Esophagus muscularis mucosa (tissue), 4 donors: ENCODE results near the gene GNB1. TPM values are rescaled to one million over a fixed set of nuclear protein-coding genes. Genes with fewer than 3 reads are reported as not detected.

Experiments used
- DNase-seq: peaks from one replicate; pipeline ENCODE4 v3.0.0-alpha.2; 2017; ENCODE audit errors: extremely low spot score
- H3K27ac ChIP-seq, 4 donors: fragments of 200-600 bp; sonication (generic); replicated peaks in 1 of 4; 1 replicate in 3 of 4; 2 replicates in 1 of 4; pipeline ENCODE4 v1.5.1; 2016 to 2019; ENCODE audit warnings: mild to moderate bottlenecking in 1 of 4
- H3K27me3 ChIP-seq, 4 donors: fragments of 200-600 bp; sonication (generic); one replicate each; pipeline versions ENCODE4 v1.5.1 to v1.6.0; 2016 to 2019
- H3K36me3 ChIP-seq, 4 donors: fragments of 200-600 bp; sonication (generic); one replicate each; pipeline ENCODE4 v1.5.1; 2016 to 2019
- H3K4me1 ChIP-seq, 4 donors: fragments of 200-600 bp; sonication (generic); one replicate each; pipeline ENCODE4 v1.5.1; 2016 to 2019
- H3K4me3 ChIP-seq, 4 donors: fragments of 200-600 bp; sonication (generic); 1 replicate in 2 of 4; 2 replicates in 2 of 4; pipeline ENCODE4 v1.5.1; 2016 to 2019; ENCODE audit warnings: mild to moderate bottlenecking in 4 of 4, moderate library complexity in 1 of 4
- H3K9me3 ChIP-seq, 4 donors: fragments of 200-600 bp; sonication (generic); 1 replicate in 3 of 4; 2 replicates in 1 of 4; pipeline ENCODE4 v1.5.1; 2016 to 2019
- EP300 ChIP-seq: sonication (generic); formaldehyde crosslinking; IDR thresholded peaks from one replicate; pipeline ENCODE4 v1.6.1; 2017; ENCODE audit warnings: antibody characterized with exemption
- POLR2A ChIP-seq: fragments of 450-650 bp; IDR thresholded peaks from one replicate; pipeline ENCODE4 v1.6.1; 2017; ENCODE audit warnings: antibody characterized with exemption, moderate library complexity, mild to moderate bottlenecking, low read depth
- POLR2AphosphoS5 ChIP-seq, 2 donors: sonication (generic); formaldehyde crosslinking; IDR thresholded peaks; one replicate each; pipeline ENCODE4 v1.6.1; 2017; ENCODE audit warnings: antibody characterized with exemption in 2 of 2
- WGBS: methylation state at CpG from one replicate; pipeline ENCODE4 v1.1.5; 2018; 5-methylcytosine and 5-hydroxymethylcytosine counted together
- intact Hi-C: fragments of 100-400 bp; cut with DNase I; formaldehyde crosslinking; loops from one replicate; pipeline ENCODE4 v1.15.1; 2023
- total RNA-seq, 4 donors: library from RNA; depleted of rRNA; stranded (reverse); fragments of >200 nt; gene quantifications; one replicate each; pipeline versions ENCODE4 v1.1.0 to v1.2.1, GENCODE V29; 2016
- TF ChIP-seq, protein P1 (sequence below), 3 experiments: fragments of 200-600 bp in 2 of 3; fragments of 450-650 bp in 1 of 3; sonication (generic) in 2 of 3; IDR thresholded peaks; one replicate each; pipeline ENCODE4 v1.5.1; 2017 to 2019; ENCODE audit warnings: antibody characterized with exemption in 3 of 3, mild to moderate bottlenecking in 2 of 3, moderate library complexity in 1 of 3

Gene GNB1
- total RNA-seq, 4 donors from 2014 or later = 124 to 166 (median 161) TPM

DNA sequence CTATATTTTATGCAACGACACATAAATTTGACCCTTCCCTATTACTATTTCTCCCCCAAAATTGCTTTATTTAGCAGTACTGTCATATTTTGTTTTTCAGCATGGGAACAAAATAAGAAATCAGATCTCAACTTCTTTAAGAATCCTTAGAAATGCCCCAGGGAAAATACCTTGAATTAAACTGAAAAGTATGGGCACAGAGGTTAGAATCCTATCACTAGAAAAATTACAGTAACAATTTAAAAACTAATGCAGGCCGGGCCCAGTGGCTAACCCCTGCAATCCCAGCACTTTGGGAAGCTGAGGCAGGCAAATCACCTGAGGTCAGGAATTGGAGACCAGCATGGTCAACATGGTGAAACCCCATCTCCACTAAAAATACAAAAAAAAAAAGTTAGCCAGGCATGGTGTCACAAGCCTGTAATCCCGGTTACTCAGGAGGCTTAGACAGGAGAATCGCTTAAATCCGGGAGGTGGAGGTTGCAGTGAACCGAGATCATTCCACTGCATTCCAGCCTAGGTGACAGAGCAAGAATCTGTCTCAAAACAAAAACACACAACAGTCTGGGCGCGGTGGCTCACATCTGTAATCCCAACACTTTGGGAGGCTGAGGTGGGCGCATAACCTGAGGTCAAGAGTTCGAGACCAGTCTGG is 51.4 kb downstream of the GNB1 start:
- TF ChIP-seq POLR2AphosphoS5 (IDR thresholded peaks at IDR 0.05) (no peak), POLR2A (no peak), EP300 (no peak)
- TF ChIP-seq, protein P1, sequence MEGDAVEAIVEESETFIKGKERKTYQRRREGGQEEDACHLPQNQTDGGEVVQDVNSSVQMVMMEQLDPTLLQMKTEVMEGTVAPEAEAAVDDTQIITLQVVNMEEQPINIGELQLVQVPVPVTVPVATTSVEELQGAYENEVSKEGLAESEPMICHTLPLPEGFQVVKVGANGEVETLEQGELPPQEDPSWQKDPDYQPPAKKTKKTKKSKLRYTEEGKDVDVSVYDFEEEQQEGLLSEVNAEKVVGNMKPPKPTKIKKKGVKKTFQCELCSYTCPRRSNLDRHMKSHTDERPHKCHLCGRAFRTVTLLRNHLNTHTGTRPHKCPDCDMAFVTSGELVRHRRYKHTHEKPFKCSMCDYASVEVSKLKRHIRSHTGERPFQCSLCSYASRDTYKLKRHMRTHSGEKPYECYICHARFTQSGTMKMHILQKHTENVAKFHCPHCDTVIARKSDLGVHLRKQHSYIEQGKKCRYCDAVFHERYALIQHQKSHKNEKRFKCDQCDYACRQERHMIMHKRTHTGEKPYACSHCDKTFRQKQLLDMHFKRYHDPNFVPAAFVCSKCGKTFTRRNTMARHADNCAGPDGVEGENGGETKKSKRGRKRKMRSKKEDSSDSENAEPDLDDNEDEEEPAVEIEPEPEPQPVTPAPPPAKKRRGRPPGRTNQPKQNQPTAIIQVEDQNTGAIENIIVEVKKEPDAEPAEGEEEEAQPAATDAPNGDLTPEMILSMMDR (IDR thresholded peaks at IDR 0.05) = no peak
- intact Hi-C loops = no loop called here
- no peaks in the 10 kb centered on the region for H3K27me3 ChIP-seq
- peaks cover 0 to 31% (median 12%) of the 10 kb centered on the region in 4 donors for H3K36me3 ChIP-seq
- H3K4me3 ChIP-seq = no peak overlapping the region
- no peaks in the 10 kb centered on the region for H3K9me3 ChIP-seq
- WGBS = 92% methylated on average over 10 of the region's 10 CpGs
- H3K4me1 ChIP-seq = peaks cover 44 to 56% (median 53%) of the 10 kb centered on the region in 4 donors
- H3K27ac ChIP-seq = no peak overlapping the region
- no peak for DNase-seq

DNA sequence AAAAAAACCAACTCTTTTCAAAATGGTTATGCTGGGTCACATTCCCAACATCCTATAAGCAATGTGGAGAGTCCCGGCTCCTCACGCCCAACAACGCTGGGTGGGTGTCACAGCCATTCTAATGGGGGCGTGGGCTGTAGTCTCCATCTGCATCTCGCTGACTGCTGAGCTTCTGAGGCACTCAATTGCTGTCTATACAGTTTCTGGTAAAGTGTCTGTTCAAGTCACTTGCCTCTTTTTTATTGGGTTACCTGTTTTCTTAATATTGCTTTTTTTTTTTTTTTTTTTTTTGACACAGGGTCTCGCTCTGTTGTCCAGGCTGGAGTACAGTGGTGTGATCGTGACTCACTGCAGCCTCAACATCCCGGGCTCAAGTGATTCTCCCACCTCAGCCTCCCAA is 54.8 kb downstream of the GNB1 start:
- no peak for DNase-seq
- H3K9me3 ChIP-seq = no peaks in the 10 kb centered on the region
- H3K27me3 ChIP-seq = no peaks in the 10 kb centered on the region
- H3K4me1 ChIP-seq = peaks cover 34 to 53% (median 39%) of the 10 kb centered on the region in 4 donors
- no peak overlapping the region for H3K27ac ChIP-seq
- WGBS = 94% methylated on average over 8 of the region's 8 CpGs
- H3K36me3 ChIP-seq = peaks cover 0 to 36% (median 20%) of the 10 kb centered on the region in 4 donors
- intact Hi-C loops = no loop called here
- TF ChIP-seq POLR2A (no peak), POLR2AphosphoS5 (IDR thresholded peaks at IDR 0.05) (no peak), EP300 (no peak)
- TF ChIP-seq, protein P1 (IDR thresholded peaks at IDR 0.05) = no peak
- H3K4me3 ChIP-seq = no peak overlapping the region

DNA sequence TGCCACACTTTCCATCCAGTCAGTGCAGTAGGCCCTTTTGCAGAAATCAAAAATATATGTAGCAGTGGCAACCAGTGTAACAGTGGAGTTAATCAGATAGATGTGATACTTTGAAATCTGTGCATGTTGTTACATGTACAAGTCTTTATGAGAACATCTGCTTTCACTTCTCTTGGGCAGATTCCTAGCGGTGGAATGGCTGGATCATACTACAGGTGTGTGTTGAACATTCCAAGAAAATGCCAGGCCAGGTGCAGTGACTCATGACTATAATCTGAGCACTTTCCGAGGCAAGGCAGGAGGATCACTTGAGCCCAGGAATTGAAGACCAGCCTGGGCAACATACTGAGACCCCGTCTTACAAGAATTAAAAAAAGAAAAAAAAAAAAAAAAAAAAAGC is 55.3 kb downstream of the GNB1 start:
- WGBS = 82% methylated on average over 3 of the region's 3 CpGs
- DNase-seq = no peak
- Histone ChIP-seq H3K27me3 (no peaks in the 10 kb centered on the region), H3K27ac (no peak overlapping the region), H3K4me3 (no peak overlapping the region), H3K9me3 (no peaks in the 10 kb centered on the region), H3K36me3 (peaks cover 0 to 40% (median 20%) of the 10 kb centered on the region in 4 donors), H3K4me1 (peaks cover 28 to 48% (median 33%) of the 10 kb centered on the region in 4 donors)
- intact Hi-C loops = no loop called here
- TF ChIP-seq POLR2AphosphoS5 (IDR thresholded peaks at IDR 0.05) (no peak), POLR2A (no peak), EP300 (no peak)
- TF ChIP-seq, protein P1 (IDR thresholded peaks at IDR 0.05) = no peak

DNA sequence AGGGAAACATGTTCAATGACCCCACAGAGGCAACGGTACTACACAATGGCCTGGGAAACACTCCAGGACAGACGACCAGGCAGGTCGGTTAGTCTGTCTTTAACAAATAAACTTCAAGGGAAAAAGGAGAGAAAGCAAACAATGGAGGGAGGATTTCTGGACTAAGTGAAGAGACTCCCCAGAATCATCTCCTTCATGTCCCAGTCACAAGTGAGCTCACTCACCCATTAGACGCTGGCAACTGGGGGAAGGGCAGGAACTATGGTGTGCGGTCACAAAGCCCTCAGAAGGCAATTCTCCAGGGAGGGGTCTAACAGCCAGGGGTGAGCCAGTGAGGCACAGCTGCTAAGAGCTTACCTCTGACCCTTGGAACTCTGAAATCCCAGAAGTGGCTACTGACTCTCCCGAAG is 57.0 kb downstream of the GNB1 start:
- H3K36me3 ChIP-seq = peaks cover 0 to 50% (median 25%) of the 10 kb centered on the region in 4 donors
- TF ChIP-seq EP300 (no peak), POLR2A (no peak), POLR2AphosphoS5 (IDR thresholded peaks at IDR 0.05) (no peak)
- TF ChIP-seq, protein P1 (IDR thresholded peaks at IDR 0.05) = no peak
- intact Hi-C loops = no loop called here
- H3K4me1 ChIP-seq = peaks cover 17 to 31% (median 21%) of the 10 kb centered on the region in 4 donors
- WGBS = 46% methylated on average over 6 of the region's 6 CpGs
- H3K27ac ChIP-seq = no peak overlapping the region
- H3K4me3 ChIP-seq = no peak overlapping the region
- H3K9me3 ChIP-seq = no peaks in the 10 kb centered on the region
- DNase-seq = no peak
- H3K27me3 ChIP-seq = no peaks in the 10 kb centered on the region
